Activated naive CD4-positive, alpha-beta T cell treated with anti-CD3 and anti-CD28 coated beads, Interleukin-2, amount 50 U/mL, for 72 hours (primary cell): Measurements from ENCODE around the gene SMG5. TPM values are rescaled to one million over a fixed set of nuclear protein-coding genes. Genes with fewer than 3 reads are reported as not detected.

ENCODE experiments used
- ATAC-seq, 2 donors: fragments of 150-1000 bp; cut with Tn5 transposase; 2 replicates each; pipeline ENCODE4 v1.10.0; 2021; ENCODE audit warnings: mild to moderate bottlenecking in 2 of 2, moderate library complexity in 2 of 2
- DNase-seq, 2 donors: peaks; one replicate each; pipeline ENCODE4 v3.0.0; 2021 to 2022; ENCODE audit warnings: low spot score in 2 of 2
- H3K27ac Mint-ChIP-seq, 2 donors: one replicate each; pipeline ENCODE4 v1.8.0; 2022; ENCODE audit warnings: mild to moderate bottlenecking in 2 of 2, mixed read lengths in 2 of 2
- H3K36me3 Mint-ChIP-seq, 2 donors: one replicate each; pipeline ENCODE4 v1.8.0; 2022; ENCODE audit warnings: mixed read lengths in 2 of 2
- H3K9me3 Mint-ChIP-seq, 2 donors: one replicate each; pipeline ENCODE4 v1.8.0; 2022; ENCODE audit warnings: mixed read lengths in 2 of 2
- total RNA-seq, 2 donors: library from RNA; stranded (reverse); gene quantifications; one replicate each; pipeline ENCODE4 v1.2.3, GENCODE V29; 2022

The SMG5 gene
- total RNA-seq, 2 donors from 2014 or later, result 80.4 to 115 TPM

- H3K36me3 Mint-ChIP-seq, result peaks cover 30% of the 10 kb centered on the region in 2 donors
- ATAC-seq, result no peak
These were observed 23.8 kb downstream of the SMG5 start for GRCh38 chr1:156258859-156259258.

GRCh38 chr1:156257711-156258110 is 24.9 kb downstream of the SMG5 start:
- Mint-ChIP-seq H3K9me3 (no peaks in the 10 kb centered on the region), H3K27ac (peak overlapping the region; percentile 38 to 61), H3K36me3 (peaks cover 19 to 21% of the 10 kb centered on the region in 2 donors)
- no peak for DNase-seq
- ATAC-seq, result no peak

More at GRCh38 chr1:156258859-156259258, 23.8 kb downstream of the SMG5 start:
- Mint-ChIP-seq H3K27ac (no peak overlapping the region), H3K9me3 (no peaks in the 10 kb centered on the region)
- DNase-seq, result no peak

GRCh38 chr1:156253634-156254033 is 29.0 kb downstream of the SMG5 start:
- Mint-ChIP-seq H3K27ac (peak overlapping the region; percentile 24 to 46), H3K9me3 (no peaks in the 10 kb centered on the region), H3K36me3 (peaks cover 0 to 5% of the 10 kb centered on the region in 2 donors)
- DNase-seq (no peak), ATAC-seq (no peak)

- DNase-seq (no peak), ATAC-seq (no peak)
- Mint-ChIP-seq H3K27ac (no peak overlapping the region), H3K9me3 (no peaks in the 10 kb centered on the region), H3K36me3 (peaks cover 0 to 5% of the 10 kb centered on the region in 2 donors)
These were observed 31.1 kb downstream of the SMG5 start for GRCh38 chr1:156251527-156251926.

- peaks cover 0 to 5% of the 10 kb centered on the region in 2 donors for H3K36me3 Mint-ChIP-seq
- no peak for ATAC-seq
- peak overlapping the region; percentile 22 to 65 for H3K27ac Mint-ChIP-seq
- DNase-seq, result no peak
- no peaks in the 10 kb centered on the region for H3K9me3 Mint-ChIP-seq
These were observed 33.0 kb downstream of the SMG5 start for GRCh38 chr1:156249593-156249992.

- DNase-seq, result no peak
- ATAC-seq, result no peak
- H3K27ac Mint-ChIP-seq, result no peak overlapping the region
- peaks cover 0 to 5% of the 10 kb centered on the region in 2 donors for H3K36me3 Mint-ChIP-seq
- H3K9me3 Mint-ChIP-seq, result no peaks in the 10 kb centered on the region
These were observed 34.3 kb downstream of the SMG5 start for GRCh38 chr1:156248323-156248683.

- Mint-ChIP-seq H3K27ac (peak within 1 kb of the TSS; percentile 71 to 90), H3K9me3 (no peaks in the 10 kb centered on the region), H3K36me3 (peaks cover 0 to 2% of the 10 kb centered on the region in 2 donors)
- ATAC-seq (no peak), DNase-seq (no peak)
These were observed 34.9 kb downstream of the SMG5 start, which contains the start of gene PAQR6 for GRCh38 chr1:156247460-156248322. Gene PAQR6, minus strand, starts transcription at chr1:156248056. Its CDS starts 1,325 bp downstream, at chr1:156246731.

GRCh38 chr1:156246781-156247459 is 35.7 kb downstream of the SMG5 start:
- Mint-ChIP-seq H3K27ac (peak overlapping the region in 1 of 2 donors; percentile 71), H3K9me3 (no peaks in the 10 kb centered on the region), H3K36me3 (no peaks in the 10 kb centered on the region)
- no peak for ATAC-seq
- no peak for DNase-seq

- no peak for ATAC-seq
- peak overlapping the region; percentile 68 to 71 for H3K27ac Mint-ChIP-seq
These were observed 36.3 kb downstream of the SMG5 start for GRCh38 chr1:156246241-156246780.

GRCh38 chr1:156245451-156246232 is 37.0 kb downstream of the SMG5 start:
- Mint-ChIP-seq H3K27ac (peak overlapping the region; percentile 71 to 81), H3K36me3 (no peaks in the 10 kb centered on the region), H3K9me3 (no peaks in the 10 kb centered on the region)
- peak; percentile 39 to 64 for DNase-seq
- ATAC-seq, result peak; percentile 43 to 59

More at GRCh38 chr1:156246241-156246780, 36.3 kb downstream of the SMG5 start:
- no peak for DNase-seq
- H3K36me3 Mint-ChIP-seq, result no peaks in the 10 kb centered on the region
- no peaks in the 10 kb centered on the region for H3K9me3 Mint-ChIP-seq

GRCh38 chr1:156244712-156245111 is 37.9 kb downstream of the SMG5 start:
- Mint-ChIP-seq H3K9me3 (no peaks in the 10 kb centered on the region), H3K27ac (peak overlapping the region; percentile 71 to 81), H3K36me3 (peaks cover 0 to 4% of the 10 kb centered on the region in 2 donors)
- ATAC-seq (no peak), DNase-seq (no peak)

GRCh38 chr1:156244126-156244525 is 38.5 kb downstream of the SMG5 start:
- ATAC-seq, result no peak
- Mint-ChIP-seq H3K36me3 (peaks cover 0 to 6% of the 10 kb centered on the region in 2 donors), H3K27ac (peak overlapping the region in 1 of 2 donors; percentile 71), H3K9me3 (no peaks in the 10 kb centered on the region)
- DNase-seq, result no peak

GRCh38 chr1:156242738-156243137 is 39.9 kb downstream of the SMG5 start:
- peaks cover 9 to 16% of the 10 kb centered on the region in 2 donors for H3K36me3 Mint-ChIP-seq
- H3K9me3 Mint-ChIP-seq, result no peaks in the 10 kb centered on the region
- DNase-seq (no peak), ATAC-seq (no peak)
- peak overlapping the region in 1 of 2 donors; percentile 60 for H3K27ac Mint-ChIP-seq

- no peak for ATAC-seq
- no peaks in the 10 kb centered on the region for H3K9me3 Mint-ChIP-seq
- DNase-seq, result no peak
- H3K27ac Mint-ChIP-seq, result peak within 1 kb of the TSS; percentile 58 to 60
- peaks cover 9 to 21% of the 10 kb centered on the region in 2 donors for H3K36me3 Mint-ChIP-seq
These were observed 40.7 kb downstream of the SMG5 start, which contains the start of gene BGLAP for GRCh38 chr1:156241926-156242325. Gene BGLAP, plus strand, starts transcription at chr1:156242184. Its CDS starts 48 bp downstream, at chr1:156242232.

GRCh38 chr1:156241311-156241811 is 41.3 kb downstream of the SMG5 start:
- Mint-ChIP-seq H3K9me3 (no peaks in the 10 kb centered on the region), H3K36me3 (peaks cover 9 to 22% of the 10 kb centered on the region in 2 donors), H3K27ac (peak overlapping the region; percentile 22 to 58)
- ATAC-seq, result no peak
- DNase-seq, result no peak

- ATAC-seq, result peak in 1 of 2 donors; percentile 17
- peaks cover 9 to 28% of the 10 kb centered on the region in 2 donors for H3K36me3 Mint-ChIP-seq
- H3K9me3 Mint-ChIP-seq, result no peaks in the 10 kb centered on the region
- DNase-seq, result no peak
- H3K27ac Mint-ChIP-seq, result peak overlapping the region; percentile 7 to 86
These were observed 44.4 kb downstream of the SMG5 start for GRCh38 chr1:156238248-156238647.
